ENCODE data around the gene TNXB.
"Not testable (repeated sequence)": the region's sequence is repeated elsewhere in the genome, so short reads cannot be mapped to it uniquely, and the experiment has no call there.

GRCh38 chr6:32022100-32022499, 87.0 kb downstream of the TNXB start:
- not testable (repeated sequence) for TF ChIP-seq CTCF, POLR2A (IDR thresholded peaks at IDR 0.05)
